ENCODE measurements around the gene FOXP3. TPM values are rescaled to one million over a fixed set of nuclear protein-coding genes. Genes with fewer than 3 reads are reported as not detected.

Gene FOXP3
- total and polyA plus RNA-seq, 2 of the 8 experiments (the other 6 are each of a cell fraction or from before 2014, with no cell fraction given): 0.37 to 0.54 TPM

DNA sequence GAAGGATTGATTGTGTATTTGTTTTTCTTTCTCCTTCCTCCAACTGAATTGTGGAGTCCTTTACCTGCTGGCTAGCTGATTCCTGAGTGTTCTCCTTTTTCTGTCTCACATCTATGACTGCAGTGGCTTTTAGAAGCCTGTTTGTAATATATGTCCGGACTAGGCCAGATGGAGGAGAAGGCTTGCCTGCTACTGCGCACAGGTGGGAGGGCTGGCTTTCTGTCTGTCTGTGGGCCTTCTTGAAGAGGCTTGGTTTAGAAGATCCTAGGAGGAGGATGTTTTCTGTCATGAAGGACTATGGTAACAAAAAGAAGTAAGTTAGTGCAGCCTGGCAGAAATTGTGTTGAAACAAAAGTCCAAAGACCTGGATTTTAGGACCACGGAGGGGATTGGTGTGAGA is 13.6 kb upstream of the FOXP3 start (continued):
- TF ChIP-seq, protein P1, sequence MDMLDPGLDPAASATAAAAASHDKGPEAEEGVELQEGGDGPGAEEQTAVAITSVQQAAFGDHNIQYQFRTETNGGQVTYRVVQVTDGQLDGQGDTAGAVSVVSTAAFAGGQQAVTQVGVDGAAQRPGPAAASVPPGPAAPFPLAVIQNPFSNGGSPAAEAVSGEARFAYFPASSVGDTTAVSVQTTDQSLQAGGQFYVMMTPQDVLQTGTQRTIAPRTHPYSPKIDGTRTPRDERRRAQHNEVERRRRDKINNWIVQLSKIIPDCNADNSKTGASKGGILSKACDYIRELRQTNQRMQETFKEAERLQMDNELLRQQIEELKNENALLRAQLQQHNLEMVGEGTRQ (IDR thresholded peaks at IDR 0.05; ENCODE audit: low read length): no peak
- TF ChIP-seq CTCF (IDR thresholded peaks at IDR 0.05; ENCODE audit: control extremely low read depth in 1 of 3, insufficient read depth in 1 of 3, low read depth in 1 of 3, low read length in 3 of 3) (no peak), NANOG (IDR thresholded peaks at IDR 0.05; ENCODE audit: insufficient read depth, low read depth, low read length, poor library complexity, severe bottlenecking) (no peak)

Measured in H1 (cell line).